Effector CD8-positive, alpha-beta T cell (primary cell): ENCODE data around the gene VDR.

Experiments used
- DNase-seq: peaks from one replicate; lab custom pipeline; 2025; lab: John Stamatoyannopoulos, UW

Gene VDR

DNA sequence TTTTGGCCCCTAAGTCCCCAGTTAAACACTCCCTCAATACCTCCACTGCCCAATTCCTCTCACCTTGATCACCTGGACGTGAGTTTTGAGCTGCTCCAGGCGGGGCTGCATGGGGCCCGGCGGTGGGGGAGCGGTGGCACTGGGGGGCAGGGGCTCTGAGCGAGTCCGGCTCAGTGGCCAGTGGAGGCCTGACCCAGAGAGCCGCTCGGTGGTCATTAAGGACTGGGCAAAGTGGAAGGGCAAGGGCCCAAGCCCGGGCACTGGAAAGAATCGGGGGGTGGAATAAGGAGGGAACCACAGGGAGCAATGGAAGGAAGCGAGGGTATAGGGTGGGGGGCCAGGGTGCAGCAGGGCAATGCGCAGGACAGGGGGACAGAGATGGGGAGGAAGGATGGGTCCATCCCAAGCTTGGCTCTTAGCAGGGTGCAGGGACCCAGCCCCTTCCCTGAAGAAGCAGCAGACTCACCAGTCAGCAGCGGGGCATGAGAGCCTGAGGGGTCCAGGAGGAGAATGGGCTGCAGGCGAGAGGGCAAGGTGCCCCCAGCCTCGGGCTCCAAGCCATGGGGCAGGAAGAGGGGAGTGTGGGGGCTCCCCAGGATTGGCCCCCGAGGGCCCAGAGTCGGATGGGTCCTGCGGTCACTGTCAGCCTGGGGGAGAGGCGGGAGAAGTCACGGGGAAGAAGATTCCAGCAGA lies 109.5 kb downstream of the VDR start:
- no peak for DNase-seq

DNA sequence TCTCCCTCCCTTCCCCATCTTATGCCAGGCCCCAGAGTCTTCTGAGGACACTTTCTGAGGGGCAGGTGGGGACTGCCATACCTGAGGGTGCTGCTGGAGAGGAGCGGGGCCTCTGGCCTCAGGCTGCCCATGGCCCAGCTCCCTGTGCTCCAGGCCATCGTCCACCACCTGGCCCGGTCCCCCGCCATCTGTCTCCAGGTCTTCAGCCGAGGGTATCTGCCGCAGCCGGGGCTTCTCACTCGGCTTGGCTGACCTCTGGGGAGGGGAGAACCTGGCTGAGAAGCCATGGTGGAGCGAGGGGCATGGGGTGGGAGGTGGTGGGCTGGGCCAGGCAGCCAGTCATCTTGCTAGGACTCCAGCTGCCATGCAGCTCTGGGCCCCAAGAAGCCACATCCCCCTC lies 110.1 kb downstream of the VDR start:
- no peak for DNase-seq

DNA sequence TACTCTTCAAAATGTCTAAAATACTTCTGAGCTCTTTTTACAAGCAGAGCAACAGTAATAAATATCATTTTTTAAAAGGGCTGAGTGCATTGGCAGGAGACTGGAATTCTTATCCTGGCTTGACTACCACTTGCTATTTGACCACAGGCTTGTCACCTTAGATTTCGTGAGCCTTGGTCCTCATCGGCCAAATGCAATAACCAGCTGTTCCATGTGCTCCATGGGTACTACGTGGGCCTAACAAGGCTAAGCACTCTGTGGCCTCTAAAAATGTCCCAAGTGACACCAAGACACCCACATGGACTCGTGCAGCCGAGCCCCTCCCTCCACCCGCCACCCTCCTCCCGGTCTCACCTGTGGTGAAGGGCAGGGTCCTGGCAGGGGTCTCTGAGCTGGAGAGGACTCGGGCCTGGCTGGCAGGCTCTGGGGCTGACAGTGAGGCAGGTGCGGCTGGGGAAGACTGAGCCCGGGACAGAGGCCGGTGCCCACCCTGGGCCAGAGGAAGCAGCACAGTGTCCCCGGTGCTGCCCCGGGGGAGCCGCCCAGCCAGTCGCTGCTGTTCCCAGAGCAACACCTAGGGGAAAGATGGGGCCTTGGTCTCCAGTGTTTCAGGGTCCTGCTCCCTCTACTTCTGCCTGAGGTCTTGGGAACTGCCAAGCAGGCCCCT lies 111.6 kb downstream of the VDR start:
- DNase-seq = no peak

DNA sequence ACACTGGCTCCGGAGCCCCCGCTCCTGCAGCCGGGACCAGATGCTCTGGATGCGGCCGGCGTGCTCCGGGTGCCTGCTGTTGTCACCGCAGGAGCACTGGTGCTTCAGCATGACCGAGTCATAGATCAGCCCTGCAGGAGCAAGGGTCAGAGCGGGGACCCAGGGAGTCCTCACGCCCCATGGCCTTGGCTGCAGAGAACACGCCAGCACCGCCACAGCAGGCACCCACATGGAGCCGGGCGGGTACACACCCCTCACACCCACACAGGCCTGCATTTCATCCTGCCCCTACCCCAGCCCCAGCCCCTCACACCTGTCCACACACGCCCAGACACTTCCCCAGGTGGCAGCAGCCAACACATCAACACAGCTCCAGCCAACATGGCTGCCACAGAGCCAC lies 112.9 kb downstream of the VDR start:
- DNase-seq = no peak
